HEK293 (cell line): Measurements from ENCODE around the gene SUV39H2.

Experiments used
- CTCF ChIA-PET: fragments of 350-600 bp; formaldehyde crosslinking; extraction: SDS; loops from one replicate; lab custom pipeline; 2021; ENCODE audit warnings: antibody characterized with exemption; lab: Yijun Ruan, JAX
- POLR2A ChIA-PET: fragments of 300-600 bp; formaldehyde crosslinking; extraction: SDS; loops from one replicate; lab custom pipeline; 2020; ENCODE audit warnings: antibody characterized with exemption, inconsistent platforms; lab: Yijun Ruan, JAX
- H3K27ac ChIP-seq: fragments of 200-500 bp; sonication (Bioruptor generic); 2 replicates; pipeline ENCODE4 v1.5.1; 2014; ENCODE audit warnings: low read depth, low read length, control low read depth, inconsistent platforms; ENCODE audit errors: extremely low read depth
- H3K36me3 ChIP-seq, 2 experiments: fragments of 200-500 bp in 1 of 2; sonication (Bioruptor generic) in 1 of 2; 1 replicate in 1 of 2; 2 replicates in 1 of 2; pipeline ENCODE4 v1.5.1; 2014 to 2017; ENCODE audit warnings: inconsistent platforms in 2 of 2, low read length in 2 of 2; ENCODE audit not compliant: control insufficient read depth in 2 of 2, insufficient read depth in 1 of 2
- H3K4me1 ChIP-seq: fragments of 200-500 bp; sonication (Bioruptor generic); 2 replicates; pipeline ENCODE4 v1.5.1; 2014; ENCODE audit warnings: mild to moderate bottlenecking, low read length, inconsistent platforms; ENCODE audit not compliant: control insufficient read depth, insufficient read depth
- H3K4me3 ChIP-seq: 2 replicates; pipeline ENCODE4 v1.5.1; 2011; ENCODE audit warnings: low read depth, mild to moderate bottlenecking, control low read depth, low read length, moderate library complexity
- H3K9me3 ChIP-seq: fragments of 200-500 bp; sonication (Bioruptor generic); 2 replicates; pipeline ENCODE4 v1.5.1; 2014; ENCODE audit warnings: low read depth, low read length, inconsistent platforms; ENCODE audit not compliant: control insufficient read depth, insufficient read depth
- MYNN ChIP-seq: fragments of 450-650 bp; formaldehyde crosslinking; IDR thresholded peaks from 2 replicates; pipeline ENCODE4 v1.5.1; 2016; ENCODE audit warnings: missing biosample characterization, missing genetic modification characterization, borderline replicate concordance
- PATZ1 ChIP-seq: fragments of 450-650 bp; formaldehyde crosslinking; IDR thresholded peaks from 2 replicates; pipeline ENCODE4 v1.5.1; 2016; ENCODE audit warnings: missing biosample characterization, missing genetic modification characterization
- PRDM2 ChIP-seq: fragments of 450-650 bp; formaldehyde crosslinking; IDR thresholded peaks from 2 replicates; pipeline ENCODE4 v1.5.1; 2016; ENCODE audit warnings: missing biosample characterization, missing genetic modification characterization, borderline replicate concordance
- RBAK ChIP-seq: fragments of 450-650 bp; formaldehyde crosslinking; IDR thresholded peaks from 2 replicates; pipeline ENCODE4 v1.5.1; 2016; ENCODE audit warnings: missing biosample characterization, missing genetic modification characterization
- SCRT2 ChIP-seq: fragments of 450-650 bp; formaldehyde crosslinking; IDR thresholded peaks from 2 replicates; pipeline ENCODE4 v1.5.1; 2016; ENCODE audit warnings: missing biosample characterization, missing genetic modification characterization
- YY2 ChIP-seq: fragments of 450-650 bp; formaldehyde crosslinking; IDR thresholded peaks from 2 replicates; pipeline ENCODE4 v1.5.1; 2016; ENCODE audit warnings: missing biosample characterization, missing genetic modification characterization
- ZBTB21 ChIP-seq: fragments of 450-650 bp; formaldehyde crosslinking; IDR thresholded peaks from 2 replicates; pipeline ENCODE4 v1.5.1; 2017; ENCODE audit warnings: missing biosample characterization, missing genetic modification characterization
- ZBTB49 ChIP-seq: fragments of 450-650 bp; formaldehyde crosslinking; IDR thresholded peaks from 2 replicates; pipeline ENCODE4 v1.5.1; 2016; ENCODE audit warnings: missing biosample characterization, missing genetic modification characterization, low read depth
- ZFP69B ChIP-seq: fragments of 450-650 bp; formaldehyde crosslinking; IDR thresholded peaks from 2 replicates; pipeline ENCODE4 v1.5.1; 2016; ENCODE audit warnings: missing biosample characterization, missing genetic modification characterization
- ZIC2 ChIP-seq: fragments of 450-650 bp; formaldehyde crosslinking; IDR thresholded peaks from 2 replicates; pipeline ENCODE4 v1.5.1; 2016; ENCODE audit warnings: missing biosample characterization, missing genetic modification characterization
- ZNF239 ChIP-seq: fragments of 450-650 bp; formaldehyde crosslinking; IDR thresholded peaks from 2 replicates; pipeline ENCODE4 v1.5.1; 2016; ENCODE audit warnings: missing biosample characterization, missing genetic modification characterization
- ZNF404 ChIP-seq: fragments of 450-650 bp; formaldehyde crosslinking; IDR thresholded peaks from 2 replicates; pipeline ENCODE4 v1.5.1; 2017; ENCODE audit warnings: missing biosample characterization, missing genetic modification characterization
- ZNF433 ChIP-seq: fragments of 450-650 bp; formaldehyde crosslinking; IDR thresholded peaks from 2 replicates; pipeline ENCODE4 v1.5.1; 2016; ENCODE audit warnings: missing biosample characterization, missing genetic modification characterization, low read depth
- ZNF510 ChIP-seq: fragments of 450-650 bp; formaldehyde crosslinking; IDR thresholded peaks from 2 replicates; pipeline ENCODE4 v1.5.1; 2018; ENCODE audit warnings: mild to moderate bottlenecking, missing genetic modification characterization, missing biosample characterization; ENCODE audit not compliant: insufficient replicate concordance
- ZNF548 ChIP-seq: fragments of 450-650 bp; formaldehyde crosslinking; IDR thresholded peaks from 2 replicates; pipeline ENCODE4 v1.5.1; 2016; ENCODE audit warnings: missing biosample characterization, missing genetic modification characterization
- ZNF580 ChIP-seq: fragments of 450-650 bp; formaldehyde crosslinking; IDR thresholded peaks from 2 replicates; pipeline ENCODE4 v1.5.1; 2016; ENCODE audit warnings: missing biosample characterization, missing genetic modification characterization
- ZNF610 ChIP-seq: fragments of 450-650 bp; formaldehyde crosslinking; IDR thresholded peaks from 2 replicates; pipeline ENCODE4 v1.5.1; 2016; ENCODE audit warnings: missing biosample characterization, missing genetic modification characterization, borderline replicate concordance
- ZNF76 ChIP-seq: fragments of 450-650 bp; formaldehyde crosslinking; IDR thresholded peaks from 2 replicates; pipeline ENCODE4; 2016; ENCODE audit warnings: low read depth, missing biosample characterization, missing genetic modification characterization, borderline replicate concordance
- ZNF768 ChIP-seq: fragments of 450-650 bp; formaldehyde crosslinking; IDR thresholded peaks from 2 replicates; pipeline ENCODE4 v1.5.1; 2018; ENCODE audit warnings: missing biosample characterization, mild to moderate bottlenecking, missing genetic modification characterization
- ZSCAN30 ChIP-seq: fragments of 450-650 bp; IDR thresholded peaks from 2 replicates; pipeline ENCODE4 v1.5.1; 2018; ENCODE audit warnings: missing biosample characterization, mild to moderate bottlenecking, missing genetic modification characterization, moderate library complexity
- TF ChIP-seq, protein P1 (sequence below): fragments of 450-650 bp; formaldehyde crosslinking; IDR thresholded peaks from 2 replicates; pipeline ENCODE4 v1.5.1; 2016; ENCODE audit warnings: missing biosample characterization, missing genetic modification characterization

The SUV39H2 gene

DNA sequence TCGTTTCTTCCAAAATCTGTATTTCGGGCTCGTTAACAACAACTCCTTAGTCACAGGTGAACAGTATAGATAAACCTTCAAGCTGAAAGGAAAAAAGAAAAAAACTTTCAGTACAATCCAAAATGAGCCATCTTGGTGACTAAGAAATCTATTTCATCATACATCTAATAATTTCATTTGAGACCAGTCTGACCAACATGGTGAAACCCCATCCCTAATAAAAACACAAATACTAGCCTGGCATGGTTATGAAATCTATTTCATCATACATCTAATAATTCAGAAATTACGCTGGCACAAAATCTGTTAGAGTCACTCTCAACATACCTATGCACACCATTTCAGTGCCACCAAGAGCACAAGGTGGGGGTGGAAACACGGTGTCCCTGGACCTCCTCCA is 66.4 kb downstream of the SUV39H2 start:
- ChIA-PET POLR2A (no interaction called here), CTCF (no interaction called here)
- H3K4me3 ChIP-seq: no peak overlapping the region
- no peaks in the 10 kb centered on the region for H3K9me3 ChIP-seq
- H3K27ac ChIP-seq: no peak overlapping the region
- H3K4me1 ChIP-seq: no peaks in the 10 kb centered on the region
- H3K36me3 ChIP-seq: peaks cover 30 to 63% of the 10 kb centered on the region in 2 experiments; a peak in 2 of 3 replicates
- TF ChIP-seq ZNF580 (tag by site-specific recombination) (no peak), ZIC2 (no peak), ZNF548 (tag by site-specific recombination) (no peak), PATZ1 (tag by site-specific recombination) (no peak), SCRT2 (tag by site-specific recombination) (no peak), ZNF768 (tag by site-specific recombination) (no peak), ZNF433 (tag by site-specific recombination) (no peak), ZNF239 (tag by site-specific recombination) (no peak), ZBTB49 (tag by site-specific recombination) (no peak), MYNN (tag by site-specific recombination) (no peak), ZNF610 (tag by site-specific recombination) (no peak), ZNF404 (tag by site-specific recombination) (no peak)
- TF ChIP-seq, protein P1, sequence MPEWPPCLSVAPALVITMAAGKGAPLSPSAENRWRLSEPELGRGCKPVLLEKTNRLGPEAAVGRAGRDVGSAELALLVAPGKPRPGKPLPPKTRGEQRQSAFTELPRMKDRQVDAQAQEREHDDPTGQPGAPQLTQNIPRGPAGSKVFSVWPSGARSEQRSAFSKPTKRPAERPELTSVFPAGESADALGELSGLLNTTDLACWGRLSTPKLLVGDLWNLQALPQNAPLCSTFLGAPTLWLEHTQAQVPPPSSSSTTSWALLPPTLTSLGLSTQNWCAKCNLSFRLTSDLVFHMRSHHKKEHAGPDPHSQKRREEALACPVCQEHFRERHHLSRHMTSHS (tag by site-specific recombination): no peak
- TF ChIP-seq, all 188 proteins: peak for 0

DNA sequence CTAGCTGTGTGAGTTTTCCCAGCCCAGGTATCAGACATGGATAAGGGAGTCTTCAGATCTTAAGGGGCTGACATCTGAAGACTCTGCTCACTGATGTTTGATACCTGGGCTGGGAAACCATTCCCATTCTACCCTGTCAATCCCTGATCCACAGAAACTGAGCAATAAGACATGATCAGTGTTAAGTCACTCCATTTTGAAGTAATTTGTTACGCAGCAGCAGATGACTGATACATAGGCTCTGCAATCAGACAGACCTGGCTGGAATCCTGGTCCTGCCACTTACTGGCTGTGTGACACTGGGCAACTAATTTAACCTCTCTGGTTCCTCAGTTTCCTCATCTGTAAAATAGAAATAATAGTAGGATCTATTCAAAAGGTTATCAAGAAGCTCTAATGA is 68.6 kb downstream of the SUV39H2 start:
- CTCF ChIA-PET: interaction anchor here (0.6 kb wide), 1 partner anchor 25 kb away, joined by 5 read pairs; no protein-coding TSS in a partner anchor
- no peak for TF ChIP-seq YY2
- no peak for TF ChIP-seq ZBTB21 (tag by site-specific recombination)
- TF ChIP-seq PRDM2: no peak
- no peak for TF ChIP-seq ZSCAN30 (tag by site-specific recombination)
- no peak for TF ChIP-seq ZFP69B (tag by site-specific recombination)
- TF ChIP-seq ZNF548 (tag by site-specific recombination): no peak
- no peak for TF ChIP-seq ZNF76 (tag by site-specific recombination)
- peak; percentile 67; the same call in 1 of the 2 replicates for TF ChIP-seq RBAK (tag by site-specific recombination)
- no peak for TF ChIP-seq ZNF510 (tag by site-specific recombination)
- Histone ChIP-seq H3K4me3 (no peak overlapping the region), H3K27ac (no peak overlapping the region), H3K9me3 (no peaks in the 10 kb centered on the region), H3K36me3 (peaks cover 30 to 57% of the 10 kb centered on the region in 2 experiments; a peak in 2 of 3 replicates), H3K4me1 (no peaks in the 10 kb centered on the region)
- POLR2A ChIA-PET: no interaction called here
